Cardiac septum (tissue), 1 donor: ENCODE results near the gene NUP210L. TPM values are rescaled to one million over a fixed set of nuclear protein-coding genes. Genes with fewer than 3 reads are reported as not detected.

Experiments
- microRNA-seq: library from miRNA; unstranded; fragments of <30 nt; microRNA quantifications from one replicate; pipeline ENCODE4 v1.2.0, GENCODE V29; 2020
- total RNA-seq: library from RNA; stranded (reverse); fragmentation: NEBNext Ultra II Directional; extraction: Animal tissue kit (Norgen Biotek cat#: 25700); gene quantifications from one replicate; pipeline ENCODE4 v1.2.1, GENCODE V29; 2021
- donor health status: DM: no; HTN: no; CAD: no.

The NUP210L gene
- total RNA-seq, 1 donor from 2014 or later, result 0.48 TPM

Small RNAs within 50 kb of the gene (microRNA-seq; reads per million reads assigned to microRNA genes)
- gene MIR190B, result 20.0 reads per million, percentile 36 among the genes with 10 or more reads in this experiment
- not detected for gene MIR5698
- not detected for gene MIR6737

Other genes with a start within 250 kb of the NUP210L start
- 45.7 TPM for gene GATAD2B, start 232.1 kb downstream of the NUP210L start, total RNA-seq
- 42.7 TPM for gene DENND4B, start 208.4 kb downstream of the NUP210L start, total RNA-seq
- 20.6 TPM for gene CRTC2, start 196.5 kb downstream of the NUP210L start, total RNA-seq
- gene SLC39A1, start 191.5 kb downstream of the NUP210L start, total RNA-seq, result 40.2 TPM
- gene CREB3L4, start 187.2 kb downstream of the NUP210L start, total RNA-seq, result 3.8 TPM
- gene JTB, start 177.4 kb downstream of the NUP210L start, total RNA-seq, result 61.7 TPM
- 57.3 TPM for gene RAB13, start 168.7 kb downstream of the NUP210L start, total RNA-seq
- gene RPS27, start 164.3 kb downstream of the NUP210L start, total RNA-seq, result 712 TPM
- 364 TPM for gene TPM3, start 37.0 kb upstream of the NUP210L start, total RNA-seq
- gene CFAP141, start 51.3 kb upstream of the NUP210L start, total RNA-seq, result not detected
- gene UBAP2L, start 65.9 kb upstream of the NUP210L start, total RNA-seq, result 111 TPM
- gene HAX1, start 117.6 kb upstream of the NUP210L start, total RNA-seq, result 132 TPM
- 0.70 TPM for gene AQP10, start 166.0 kb upstream of the NUP210L start, total RNA-seq
- 22.5 TPM for gene ATP8B2, start 170.5 kb upstream of the NUP210L start, total RNA-seq